22Rv1 (cell line): Measurements from ENCODE around the gene WFDC2.

Experiments used
- H3K27ac ChIP-seq: fragments of 450-650 bp; 2 replicates; pipeline ENCODE4 v1.5.1; 2017
- ZFX ChIP-seq: fragments of 450-650 bp; IDR thresholded peaks from 2 replicates; pipeline ENCODE4 v1.6.1; 2017; ENCODE audit warnings: antibody characterized with exemption, borderline replicate concordance
- TF ChIP-seq, protein P1 (sequence below): fragments of 450-650 bp; IDR thresholded peaks from 2 replicates; pipeline ENCODE4 v1.5.1; 2017; ENCODE audit warnings: mild to moderate bottlenecking

WFDC2 gene

DNA sequence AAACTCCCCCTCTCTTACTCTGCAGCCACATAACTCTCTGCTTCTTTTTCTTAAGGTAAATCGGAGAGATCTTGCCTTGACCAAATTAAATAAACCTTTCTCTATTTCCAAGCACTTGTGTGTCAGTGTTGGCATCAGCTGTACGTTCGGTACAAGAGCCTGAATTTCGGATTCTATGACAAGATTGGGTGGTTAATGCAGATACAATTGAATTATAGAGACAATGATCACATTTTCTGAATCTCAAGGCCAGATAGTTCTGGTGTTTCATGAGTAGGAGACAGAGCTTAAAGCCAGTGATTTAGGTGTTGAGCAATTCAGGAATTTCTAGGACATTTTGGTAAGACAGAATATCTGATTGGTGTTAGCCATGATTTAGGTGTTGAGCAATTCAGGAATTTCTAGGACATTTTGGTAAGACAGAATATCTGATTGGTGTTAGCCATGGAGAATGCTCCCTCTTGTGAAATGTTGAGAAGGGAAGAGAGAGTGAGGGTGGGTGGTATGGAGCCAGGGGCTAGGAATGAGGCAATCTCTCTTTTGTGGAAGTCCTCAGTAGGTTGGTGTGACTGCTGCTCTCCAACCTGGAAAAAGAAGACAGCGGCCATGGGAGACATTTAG, 40.8 kb downstream of the WFDC2 start:
- no peak overlapping the region for H3K27ac ChIP-seq
- no peak for TF ChIP-seq ZFX

DNA sequence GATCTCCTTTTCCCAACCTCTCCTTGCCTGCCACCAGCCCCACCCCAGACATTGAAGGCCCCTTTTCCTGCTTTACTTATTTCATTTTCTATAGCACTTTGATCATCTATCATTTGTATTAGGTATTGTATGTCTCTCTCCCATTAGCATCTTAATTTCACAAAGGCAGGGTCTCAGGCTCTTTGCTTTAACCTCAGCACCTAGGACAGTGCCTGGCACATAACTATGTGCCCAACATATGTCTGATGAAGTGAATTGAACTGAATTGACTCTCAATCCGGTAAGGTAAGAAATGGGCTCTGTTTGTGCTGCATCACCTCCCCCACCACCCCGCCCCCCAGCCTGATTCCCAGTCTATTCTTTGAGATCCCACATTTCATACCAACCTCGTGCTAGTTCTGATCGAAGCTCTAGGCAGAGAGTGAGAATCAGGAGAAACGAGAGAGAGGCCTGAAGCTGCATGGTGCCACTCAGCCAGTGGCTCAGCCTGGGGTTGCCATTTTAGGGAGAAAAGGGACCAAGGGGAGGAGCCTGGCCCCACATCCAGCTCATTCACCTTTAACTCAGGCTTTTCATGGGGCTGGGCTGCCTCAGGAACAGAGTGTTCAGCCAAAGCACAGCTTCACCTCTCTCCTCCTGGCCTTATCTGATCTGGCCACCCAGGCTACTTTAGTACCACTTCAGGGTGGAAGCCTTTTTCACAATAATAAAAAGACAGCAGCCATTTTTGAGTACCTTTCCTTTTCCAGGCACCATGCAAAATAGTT, 45.8 kb downstream of the WFDC2 start, which contains the start of gene SPINT3:
Gene SPINT3 (minus strand): TSS at position 476 of the 767 bp plus-strand sequence. CDS start 14 bp downstream, at position 462.
- no peak within 1 kb of the TSS for H3K27ac ChIP-seq
- TF ChIP-seq, protein P1, sequence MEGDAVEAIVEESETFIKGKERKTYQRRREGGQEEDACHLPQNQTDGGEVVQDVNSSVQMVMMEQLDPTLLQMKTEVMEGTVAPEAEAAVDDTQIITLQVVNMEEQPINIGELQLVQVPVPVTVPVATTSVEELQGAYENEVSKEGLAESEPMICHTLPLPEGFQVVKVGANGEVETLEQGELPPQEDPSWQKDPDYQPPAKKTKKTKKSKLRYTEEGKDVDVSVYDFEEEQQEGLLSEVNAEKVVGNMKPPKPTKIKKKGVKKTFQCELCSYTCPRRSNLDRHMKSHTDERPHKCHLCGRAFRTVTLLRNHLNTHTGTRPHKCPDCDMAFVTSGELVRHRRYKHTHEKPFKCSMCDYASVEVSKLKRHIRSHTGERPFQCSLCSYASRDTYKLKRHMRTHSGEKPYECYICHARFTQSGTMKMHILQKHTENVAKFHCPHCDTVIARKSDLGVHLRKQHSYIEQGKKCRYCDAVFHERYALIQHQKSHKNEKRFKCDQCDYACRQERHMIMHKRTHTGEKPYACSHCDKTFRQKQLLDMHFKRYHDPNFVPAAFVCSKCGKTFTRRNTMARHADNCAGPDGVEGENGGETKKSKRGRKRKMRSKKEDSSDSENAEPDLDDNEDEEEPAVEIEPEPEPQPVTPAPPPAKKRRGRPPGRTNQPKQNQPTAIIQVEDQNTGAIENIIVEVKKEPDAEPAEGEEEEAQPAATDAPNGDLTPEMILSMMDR = no peak
- no peak for TF ChIP-seq ZFX

DNA sequence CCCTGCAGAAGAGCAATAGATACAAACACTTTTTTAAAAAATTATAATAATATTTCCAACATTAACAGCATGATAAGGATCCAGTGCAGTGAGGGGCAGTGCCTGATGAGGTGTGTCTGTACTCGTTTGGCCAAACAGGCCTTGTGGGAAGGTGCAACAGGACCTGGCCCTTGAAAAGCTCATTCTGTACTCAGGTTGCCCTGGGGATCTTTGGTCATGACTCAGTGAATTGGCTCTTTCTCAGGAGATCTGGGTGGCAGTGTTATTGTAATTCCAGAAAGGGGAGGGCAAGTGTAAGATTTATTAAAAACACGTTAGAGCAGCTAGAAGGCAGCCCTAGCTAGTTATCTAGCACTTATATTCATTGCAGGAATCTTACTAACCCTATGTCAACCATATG, 48.7 kb downstream of the WFDC2 start:
- no peak for TF ChIP-seq ZFX
- TF ChIP-seq, protein P1 = no peak
- H3K27ac ChIP-seq = no peak overlapping the region

DNA sequence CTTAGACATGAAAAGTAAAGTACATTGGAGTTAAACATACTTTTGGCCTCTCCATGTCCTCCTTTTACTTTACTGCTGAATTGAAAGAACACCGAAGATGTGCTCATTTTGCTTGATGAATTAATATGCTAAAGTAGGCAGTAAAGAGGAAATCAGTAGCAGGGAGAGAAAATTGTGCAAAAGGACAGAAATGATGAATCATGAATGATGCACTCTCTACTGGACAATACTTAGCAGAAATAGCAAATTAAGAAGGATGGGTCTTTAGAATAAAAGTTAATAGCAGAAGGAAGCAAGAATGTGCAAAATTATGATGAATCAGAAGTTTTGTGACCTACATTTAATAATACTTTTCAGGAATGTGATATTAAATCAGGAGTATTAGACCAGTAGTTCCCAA, 54.3 kb downstream of the WFDC2 start:
- TF ChIP-seq, protein P1 = no peak
- no peak for TF ChIP-seq ZFX
- H3K27ac ChIP-seq = no peak overlapping the region

DNA sequence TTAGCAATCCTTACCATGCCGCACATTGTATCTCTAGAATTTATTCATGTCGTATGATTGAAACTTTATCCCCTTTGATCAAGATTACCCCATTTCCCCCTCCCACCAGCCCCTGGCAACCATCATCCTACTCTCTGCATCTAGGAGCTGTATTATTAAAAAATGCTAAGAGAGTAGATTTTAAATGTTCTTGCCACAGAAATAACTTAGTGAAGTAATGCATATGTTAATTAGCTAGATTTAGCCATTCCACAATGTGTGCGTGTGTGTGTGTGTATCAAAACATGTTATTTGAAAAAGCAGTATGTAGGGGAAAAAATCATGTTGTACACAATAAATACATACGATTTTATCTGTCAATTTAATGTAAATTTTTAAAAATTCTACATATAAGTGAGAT, 57.7 kb downstream of the WFDC2 start:
- TF ChIP-seq, protein P1 = no peak
- no peak for TF ChIP-seq ZFX
- no peak overlapping the region for H3K27ac ChIP-seq
